HepG2 (cell line): ENCODE measurements around the gene GPR4. TPM values are rescaled to one million over a fixed set of nuclear protein-coding genes. Genes with fewer than 3 reads are reported as not detected.

Experiments used
- EP300 ChIP-seq, 3 experiments: sonication (generic) in 1 of 3; formaldehyde crosslinking in 1 of 3; IDR thresholded peaks; 2 replicates each; pipeline versions ENCODE4 v1.5.1 to v1.6.1; 2011 to 2020; ENCODE audit warnings: low read depth in 2 of 3, low read length in 2 of 3, borderline replicate concordance in 1 of 3, improper control_type of control experiment in 1 of 3, mild to moderate bottlenecking in 1 of 3, missing genetic modification reagents in 1 of 3, moderate library complexity in 1 of 3
- GABPA ChIP-seq, 2 experiments: IDR thresholded peaks; 2 replicates each; pipeline ENCODE4 v1.6.1; 2011 to 2016; ENCODE audit warnings: low read depth in 2 of 2, low read length in 1 of 2, missing biosample characterization in 1 of 2, missing genetic modification characterization in 1 of 2
- HNRNPLL ChIP-seq: fragments of 200-400 bp; formaldehyde crosslinking; IDR thresholded peaks from 2 replicates; pipeline ENCODE4 v1.6.1; 2017; ENCODE audit warnings: mild to moderate bottlenecking, low read depth, low read length; ENCODE audit not compliant: poor library complexity, severe bottlenecking
- KDM3A ChIP-seq: IDR thresholded peaks from 2 replicates; pipeline ENCODE4 v1.6.1; 2018; ENCODE audit warnings: low read depth, missing compliant biosample characterization
- MAF1 ChIP-seq: sonication (generic); formaldehyde crosslinking; IDR thresholded peaks from 2 replicates; pipeline ENCODE4 v1.5.0; 2020; ENCODE audit warnings: missing genetic modification reagents, borderline replicate concordance
- NFIB ChIP-seq: sonication (generic); formaldehyde crosslinking; IDR thresholded peaks from 2 replicates; pipeline ENCODE4 v1.9.0; 2021; ENCODE audit warnings: missing genetic modification reagents, mild to moderate bottlenecking, borderline replicate concordance
- REL ChIP-seq: sonication (generic); formaldehyde crosslinking; conservative IDR thresholded peaks from 2 replicates; pipeline ENCODE4 v1.8.0; 2022; ENCODE audit warnings: mild to moderate bottlenecking, missing genetic modification reagents, moderate library complexity
- RELA ChIP-seq: sonication (generic); formaldehyde crosslinking; IDR thresholded peaks from 2 replicates; pipeline ENCODE4 v1.4.0; 2020; ENCODE audit warnings: missing genetic modification reagents
- RXRB ChIP-seq: IDR thresholded peaks from 2 replicates; pipeline ENCODE4 v1.6.1; 2016; ENCODE audit warnings: borderline replicate concordance, missing genetic modification reagents, missing compliant biosample characterization
- SIN3A ChIP-seq: IDR thresholded peaks from 2 replicates; pipeline ENCODE4 v1.6.1; 2011; ENCODE audit warnings: low read depth, mild to moderate bottlenecking, control low read depth, low read length, borderline replicate concordance
- SP5 ChIP-seq: IDR thresholded peaks from 2 replicates; pipeline ENCODE4 v1.6.1; 2016; ENCODE audit warnings: low read depth, borderline replicate concordance
- TP53 ChIP-seq: sonication (generic); formaldehyde crosslinking; conservative IDR thresholded peaks from 2 replicates; pipeline ENCODE4 v1.4.0; 2020; ENCODE audit warnings: missing genetic modification reagents
- ZFP36L1 ChIP-seq: sonication (generic); formaldehyde crosslinking; IDR thresholded peaks from 2 replicates; pipeline ENCODE4 v1.8.0; 2022; ENCODE audit warnings: mild to moderate bottlenecking, missing genetic modification reagents, moderate library complexity
- ZKSCAN1 ChIP-seq: fragments of 150-350 bp; IDR thresholded peaks from 2 replicates; pipeline ENCODE4 v1.6.1; 2014; ENCODE audit warnings: low read length
- ZNF230 ChIP-seq: sonication (generic); formaldehyde crosslinking; IDR thresholded peaks from 2 replicates; pipeline ENCODE4 v1.4.0; 2020; ENCODE audit warnings: mild to moderate bottlenecking, missing genetic modification reagents
- ZNF552 ChIP-seq: sonication (generic); formaldehyde crosslinking; IDR thresholded peaks from 2 replicates; pipeline ENCODE4 v1.9.0; 2022; ENCODE audit warnings: missing genetic modification reagents, mild to moderate bottlenecking, borderline replicate concordance
- ZNF615 ChIP-seq: sonication (generic); formaldehyde crosslinking; IDR thresholded peaks from 2 replicates; pipeline ENCODE4 v1.5.0; 2020; ENCODE audit warnings: mild to moderate bottlenecking, missing genetic modification reagents, borderline replicate concordance
- ZNF816 ChIP-seq: sonication (generic); formaldehyde crosslinking; IDR thresholded peaks from 2 replicates; pipeline ENCODE4 v1.8.0; 2022; ENCODE audit warnings: missing genetic modification reagents, mild to moderate bottlenecking, borderline replicate concordance
- polyA plus RNA-seq, 8 experiments: library from polyadenylated mRNA; depleted of rRNA in 3 of 8; stranded (reverse) in 7 of 8; unstranded in 1 of 8; fragments of >200 nt; fragmentation: Illumina TruSeq in 4 of 8; extraction: Trizol in 4 of 8; gene quantifications; 2 replicates each; pipeline versions ENCODE4 v1.2.1 to v1.2.3, GENCODE V29; 2011 to 2016; ENCODE audit warnings: low read depth in 4 of 8, missing spikeins in 1 of 8, mixed read lengths in 1 of 8; ENCODE audit not compliant: insufficient read depth in 1 of 8
- total RNA-seq, 5 experiments: library from RNA; depleted of rRNA; stranded (reverse); fragments of >200 nt; fragmentation: Illumina TruSeq; extraction: Trizol; gene quantifications; 2 replicates each; pipeline ENCODE4 v1.2.3, GENCODE V29; 2016; ENCODE audit warnings: low read depth in 1 of 5
- TF ChIP-seq, protein P1 (sequence below): sonication (generic); formaldehyde crosslinking; IDR thresholded peaks from 2 replicates; pipeline ENCODE4 v1.9.0; 2021; ENCODE audit warnings: missing genetic modification reagents, mild to moderate bottlenecking, borderline replicate concordance
- TF ChIP-seq, protein P2 (sequence below): sonication (generic); formaldehyde crosslinking; IDR thresholded peaks from 2 replicates; pipeline ENCODE4 v1.9.0; 2021; ENCODE audit warnings: mild to moderate bottlenecking, missing genetic modification reagents

Gene GPR4
- total and polyA plus RNA-seq, 2 of the 13 experiments (the other 11 are each of a cell fraction or from before 2014, with no cell fraction given), result 0.15 TPM; not detected in 1

DNA sequence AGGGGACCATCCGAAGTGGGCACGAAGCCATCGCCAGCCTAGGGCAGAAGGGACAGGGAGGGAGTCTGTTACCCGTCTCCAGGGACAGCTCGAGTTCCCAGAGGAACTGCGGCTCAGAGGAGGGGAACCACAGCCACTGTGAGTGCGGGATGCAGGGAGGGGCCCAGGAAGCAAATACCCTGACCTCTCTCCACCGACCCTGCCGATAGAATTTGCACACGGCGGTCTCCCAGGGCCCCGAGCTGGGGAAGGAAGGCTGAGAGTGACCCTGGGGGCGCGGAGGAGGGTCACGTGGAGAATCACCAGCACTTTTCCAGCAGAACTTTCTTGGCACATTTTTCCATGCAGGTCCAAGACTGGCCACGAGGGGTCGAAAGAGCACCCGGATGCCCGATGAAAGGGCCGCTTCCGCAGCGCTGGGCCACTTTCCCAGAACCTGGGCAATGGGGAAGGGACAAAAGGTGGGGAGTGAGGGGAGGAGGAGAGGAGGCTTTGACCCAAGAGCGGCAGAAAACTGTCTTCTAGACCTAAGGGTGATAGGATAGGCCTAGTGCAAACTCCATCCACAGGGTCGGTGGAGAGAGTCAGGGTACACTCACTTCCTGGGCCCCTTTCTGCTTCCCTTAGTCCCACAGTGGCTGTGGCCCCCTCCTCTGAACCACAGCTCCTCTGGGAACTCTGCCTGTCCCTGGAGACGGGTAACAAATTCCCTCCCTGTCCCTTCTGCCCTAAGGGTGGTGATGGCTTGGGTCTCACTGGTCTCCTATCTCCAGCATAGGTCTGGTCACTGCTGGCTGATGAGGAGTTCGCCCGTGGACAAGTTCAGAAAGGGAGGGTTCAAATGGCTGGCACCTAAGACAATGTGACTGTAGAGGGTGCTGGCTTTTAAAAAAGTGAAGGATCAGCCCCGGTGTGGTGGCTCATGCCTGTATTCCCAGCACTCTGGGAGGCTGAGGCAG lies 5.3 kb upstream of the GPR4 start (continued):
- no peak for TF ChIP-seq ZNF816 (CRISPR knock-in tag)
- TF ChIP-seq, protein P1, sequence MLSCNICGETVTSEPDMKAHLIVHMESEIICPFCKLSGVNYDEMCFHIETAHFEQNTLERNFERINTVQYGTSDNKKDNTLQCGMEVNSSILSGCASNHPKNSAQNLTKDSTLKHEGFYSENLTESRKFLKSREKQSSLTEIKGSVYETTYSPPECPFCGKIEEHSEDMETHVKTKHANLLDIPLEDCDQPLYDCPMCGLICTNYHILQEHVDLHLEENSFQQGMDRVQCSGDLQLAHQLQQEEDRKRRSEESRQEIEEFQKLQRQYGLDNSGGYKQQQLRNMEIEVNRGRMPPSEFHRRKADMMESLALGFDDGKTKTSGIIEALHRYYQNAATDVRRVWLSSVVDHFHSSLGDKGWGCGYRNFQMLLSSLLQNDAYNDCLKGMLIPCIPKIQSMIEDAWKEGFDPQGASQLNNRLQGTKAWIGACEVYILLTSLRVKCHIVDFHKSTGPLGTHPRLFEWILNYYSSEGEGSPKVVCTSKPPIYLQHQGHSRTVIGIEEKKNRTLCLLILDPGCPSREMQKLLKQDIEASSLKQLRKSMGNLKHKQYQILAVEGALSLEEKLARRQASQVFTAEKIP, result no peak
- peak; percentile 46 for TF ChIP-seq RXRB
- no peak for TF ChIP-seq SP5
- no peak; the same call in 1 of the 2 replicates for TF ChIP-seq RELA (CRISPR knock-in tag)
- TF ChIP-seq, protein P2, sequence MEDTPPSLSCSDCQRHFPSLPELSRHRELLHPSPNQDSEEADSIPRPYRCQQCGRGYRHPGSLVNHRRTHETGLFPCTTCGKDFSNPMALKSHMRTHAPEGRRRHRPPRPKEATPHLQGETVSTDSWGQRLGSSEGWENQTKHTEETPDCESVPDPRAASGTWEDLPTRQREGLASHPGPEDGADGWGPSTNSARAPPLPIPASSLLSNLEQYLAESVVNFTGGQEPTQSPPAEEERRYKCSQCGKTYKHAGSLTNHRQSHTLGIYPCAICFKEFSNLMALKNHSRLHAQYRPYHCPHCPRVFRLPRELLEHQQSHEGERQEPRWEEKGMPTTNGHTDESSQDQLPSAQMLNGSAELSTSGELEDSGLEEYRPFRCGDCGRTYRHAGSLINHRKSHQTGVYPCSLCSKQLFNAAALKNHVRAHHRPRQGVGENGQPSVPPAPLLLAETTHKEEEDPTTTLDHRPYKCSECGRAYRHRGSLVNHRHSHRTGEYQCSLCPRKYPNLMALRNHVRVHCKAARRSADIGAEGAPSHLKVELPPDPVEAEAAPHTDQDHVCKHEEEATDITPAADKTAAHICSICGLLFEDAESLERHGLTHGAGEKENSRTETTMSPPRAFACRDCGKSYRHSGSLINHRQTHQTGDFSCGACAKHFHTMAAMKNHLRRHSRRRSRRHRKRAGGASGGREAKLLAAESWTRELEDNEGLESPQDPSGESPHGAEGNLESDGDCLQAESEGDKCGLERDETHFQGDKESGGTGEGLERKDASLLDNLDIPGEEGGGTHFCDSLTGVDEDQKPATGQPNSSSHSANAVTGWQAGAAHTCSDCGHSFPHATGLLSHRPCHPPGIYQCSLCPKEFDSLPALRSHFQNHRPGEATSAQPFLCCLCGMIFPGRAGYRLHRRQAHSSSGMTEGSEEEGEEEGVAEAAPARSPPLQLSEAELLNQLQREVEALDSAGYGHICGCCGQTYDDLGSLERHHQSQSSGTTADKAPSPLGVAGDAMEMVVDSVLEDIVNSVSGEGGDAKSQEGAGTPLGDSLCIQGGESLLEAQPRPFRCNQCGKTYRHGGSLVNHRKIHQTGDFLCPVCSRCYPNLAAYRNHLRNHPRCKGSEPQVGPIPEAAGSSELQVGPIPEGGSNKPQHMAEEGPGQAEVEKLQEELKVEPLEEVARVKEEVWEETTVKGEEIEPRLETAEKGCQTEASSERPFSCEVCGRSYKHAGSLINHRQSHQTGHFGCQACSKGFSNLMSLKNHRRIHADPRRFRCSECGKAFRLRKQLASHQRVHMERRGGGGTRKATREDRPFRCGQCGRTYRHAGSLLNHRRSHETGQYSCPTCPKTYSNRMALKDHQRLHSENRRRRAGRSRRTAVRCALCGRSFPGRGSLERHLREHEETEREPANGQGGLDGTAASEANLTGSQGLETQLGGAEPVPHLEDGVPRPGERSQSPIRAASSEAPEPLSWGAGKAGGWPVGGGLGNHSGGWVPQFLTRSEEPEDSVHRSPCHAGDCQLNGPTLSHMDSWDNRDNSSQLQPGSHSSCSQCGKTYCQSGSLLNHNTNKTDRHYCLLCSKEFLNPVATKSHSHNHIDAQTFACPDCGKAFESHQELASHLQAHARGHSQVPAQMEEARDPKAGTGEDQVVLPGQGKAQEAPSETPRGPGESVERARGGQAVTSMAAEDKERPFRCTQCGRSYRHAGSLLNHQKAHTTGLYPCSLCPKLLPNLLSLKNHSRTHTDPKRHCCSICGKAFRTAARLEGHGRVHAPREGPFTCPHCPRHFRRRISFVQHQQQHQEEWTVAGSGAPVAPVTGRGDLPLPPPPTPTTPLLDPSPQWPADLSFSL (CRISPR knock-in tag), result no peak
- no peak for TF ChIP-seq TP53 (CRISPR knock-in tag)
- no peak for TF ChIP-seq NFIB (CRISPR knock-in tag)
- no peak for TF ChIP-seq ZNF552 (CRISPR knock-in tag)
- TF ChIP-seq REL (CRISPR knock-in tag), result no peak
- no peak for TF ChIP-seq ZNF615
- no peak for TF ChIP-seq EP300 (IDR thresholded peaks at IDR 0.05; ENCODE audit: low read depth in 2 of 2, low read length in 2 of 2)
- TF ChIP-seq EP300 (CRISPR knock-in tag; IDR thresholded peaks at IDR 0.05; ENCODE audit: borderline replicate concordance), result 0 out of 2 replicates have a peak, but pooled peaks have one; percentile 6
- TF ChIP-seq ZFP36L1 (CRISPR knock-in tag), result no peak
- peak; percentile 59 for TF ChIP-seq HNRNPLL
- 0 out of 2 replicates have a peak, but pooled peaks have one; percentile 29 for TF ChIP-seq MAF1 (CRISPR knock-in tag)
- no peak for TF ChIP-seq SIN3A
- peak; percentile 55; the same call in 1 of the 2 replicates for TF ChIP-seq KDM3A (CRISPR knock-in tag)
- TF ChIP-seq ZKSCAN1, result no peak
- no peak for TF ChIP-seq ZNF230 (CRISPR knock-in tag)
- TF ChIP-seq GABPA (IDR thresholded peaks at IDR 0.05; ENCODE audit: low read depth, low read length), result no peak
- peak; percentile 50 for TF ChIP-seq GABPA (CRISPR knock-in tag; IDR thresholded peaks at IDR 0.05; ENCODE audit: low read depth)
